Ramos (cell line): ENCODE data around the gene CNTNAP2.

Experiments
- in situ Hi-C: fragments of 300-500 bp; cut with MboI; formaldehyde crosslinking; loops from one replicate; pipeline ENCODE4 v1.14.3; 2022; ENCODE audit warnings: low sequenced_read_pairs; ENCODE audit not compliant: unreplicated experiment

CNTNAP2 gene

GRCh38 chr7:148162808-148163207 is 2046.2 kb downstream of the CNTNAP2 start:
- in situ Hi-C loops = no loop called here

- in situ Hi-C loops = no loop called here
These were observed 2046.6 kb downstream of the CNTNAP2 start for GRCh38 chr7:148163246-148163645.

DNA sequence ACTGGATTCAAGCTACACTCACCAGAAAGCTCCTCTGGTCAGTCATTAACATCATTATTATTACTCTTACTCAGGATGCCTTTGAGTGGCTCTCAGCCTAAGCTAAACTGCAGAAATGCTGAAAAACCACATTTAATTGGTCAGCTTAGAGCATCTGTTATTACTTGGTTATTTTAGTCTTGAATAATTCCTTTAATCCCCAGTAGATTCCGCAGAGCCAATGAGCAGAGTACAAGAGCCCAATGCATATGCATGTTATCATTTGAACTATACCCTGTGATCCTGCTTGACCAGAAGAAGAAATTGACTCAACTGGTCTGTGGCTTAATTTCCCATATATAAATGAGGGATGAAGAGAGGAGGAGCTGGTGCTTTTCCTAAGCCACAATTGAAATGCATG is 2056.3 kb downstream of the CNTNAP2 start:
- in situ Hi-C loops = no loop called here

DNA sequence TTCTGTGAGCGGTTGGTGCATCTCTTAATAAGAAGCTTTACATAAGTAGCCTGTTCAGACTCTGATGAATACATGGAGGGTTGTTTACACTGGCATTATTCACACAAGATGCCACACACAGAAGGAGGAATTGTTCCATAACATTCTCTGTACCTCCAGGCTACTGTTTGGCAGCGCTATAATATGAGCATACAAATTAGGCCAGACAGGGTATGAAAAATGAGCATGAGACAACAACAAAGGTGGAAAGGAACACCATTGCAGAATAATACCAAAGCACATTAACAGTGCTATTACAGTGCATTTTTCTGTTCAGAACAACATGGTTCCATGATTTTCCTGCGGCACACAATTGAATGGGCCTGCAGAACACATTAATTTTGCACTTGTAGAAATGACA is 2056.8 kb downstream of the CNTNAP2 start:
- in situ Hi-C loops = no loop called here

GRCh38 chr7:148174376-148174775 is 2057.8 kb downstream of the CNTNAP2 start:
- in situ Hi-C loops = no loop called here

- in situ Hi-C loops = no loop called here
These were observed 2058.9 kb downstream of the CNTNAP2 start for GRCh38 chr7:148175512-148175911.

- in situ Hi-C loops = no loop called here
These were observed 2061.4 kb downstream of the CNTNAP2 start for GRCh38 chr7:148177972-148178371.

GRCh38 chr7:148180075-148180474 is 2063.5 kb downstream of the CNTNAP2 start:
- in situ Hi-C loops = no loop called here

GRCh38 chr7:148182264-148182663 is 2065.7 kb downstream of the CNTNAP2 start:
- in situ Hi-C loops = no loop called here

- in situ Hi-C loops = no loop called here
These were observed 2068.4 kb downstream of the CNTNAP2 start for GRCh38 chr7:148185041-148185440.

GRCh38 chr7:148187471-148187870 is 2070.9 kb downstream of the CNTNAP2 start:
- in situ Hi-C loops = no loop called here

GRCh38 chr7:148191391-148192065 is 2074.9 kb downstream of the CNTNAP2 start:
- in situ Hi-C loops = no loop called here

GRCh38 chr7:148192491-148192890 is 2075.9 kb downstream of the CNTNAP2 start:
- in situ Hi-C loops = no loop called here

GRCh38 chr7:148201992-148202391 is 2085.4 kb downstream of the CNTNAP2 start:
- in situ Hi-C loops = no loop called here

DNA sequence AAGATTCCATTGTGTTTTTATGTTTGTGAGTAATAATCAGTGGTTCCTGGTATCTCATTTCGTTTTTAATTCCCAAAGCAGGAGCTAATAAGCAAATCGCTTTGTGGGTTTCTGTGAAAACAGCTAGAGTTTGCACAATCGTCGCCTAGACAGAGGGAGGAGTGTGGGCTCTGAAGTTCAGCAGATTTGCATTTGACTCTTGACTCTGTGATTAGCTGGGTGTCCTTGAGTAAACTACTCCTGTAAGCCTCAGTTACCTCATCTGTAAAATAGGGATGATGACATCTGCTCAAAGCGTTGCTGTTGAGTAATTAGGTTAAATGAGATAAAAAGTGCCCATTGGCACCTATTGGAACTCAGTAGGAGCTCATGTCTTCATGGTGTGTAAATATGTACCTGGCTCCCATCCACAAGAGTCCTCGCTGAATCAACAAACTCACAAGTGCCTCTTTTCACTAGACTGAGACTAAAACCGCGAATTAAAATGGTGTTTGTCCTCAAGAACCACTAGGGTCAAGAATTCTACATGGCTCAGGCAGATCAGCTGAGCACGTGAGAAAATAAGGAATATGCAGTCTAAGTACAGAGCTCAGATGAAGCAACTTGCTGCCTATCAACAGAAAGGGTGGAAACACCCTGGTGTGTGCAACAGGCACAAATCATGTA is 2088.2 kb downstream of the CNTNAP2 start:
- in situ Hi-C loops = no loop called here

GRCh38 chr7:148209643-148210190 is 2093.1 kb downstream of the CNTNAP2 start:
- in situ Hi-C loops = no loop called here

DNA sequence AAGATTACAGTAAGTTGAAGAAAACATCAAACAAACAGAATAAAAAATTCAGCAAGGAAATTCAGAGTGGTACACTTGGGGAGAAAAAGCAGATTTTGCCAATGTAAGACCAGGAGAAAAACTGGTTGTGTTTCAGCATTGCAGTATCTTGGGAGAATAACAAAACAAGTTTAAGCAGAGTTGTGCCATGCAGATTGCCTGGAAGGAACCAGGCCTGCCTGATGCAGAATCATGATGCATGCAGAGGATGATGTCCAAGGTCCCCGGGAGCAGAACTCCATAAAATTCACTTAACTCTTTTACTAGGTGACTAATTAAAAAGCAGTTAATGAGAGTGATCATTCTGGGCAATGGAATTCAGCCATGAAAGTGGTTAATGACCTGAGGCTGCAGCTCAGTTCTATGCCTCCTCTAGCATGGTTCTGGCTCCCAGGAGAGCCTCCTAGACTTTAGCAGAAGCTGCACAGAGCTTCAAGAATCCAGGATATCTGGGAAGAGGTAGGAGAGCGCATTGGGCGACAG is 2094.3 kb downstream of the CNTNAP2 start:
- in situ Hi-C loops = no loop called here

- in situ Hi-C loops = no loop called here
These were observed 2095.1 kb downstream of the CNTNAP2 start for GRCh38 chr7:148211740-148212151.

DNA sequence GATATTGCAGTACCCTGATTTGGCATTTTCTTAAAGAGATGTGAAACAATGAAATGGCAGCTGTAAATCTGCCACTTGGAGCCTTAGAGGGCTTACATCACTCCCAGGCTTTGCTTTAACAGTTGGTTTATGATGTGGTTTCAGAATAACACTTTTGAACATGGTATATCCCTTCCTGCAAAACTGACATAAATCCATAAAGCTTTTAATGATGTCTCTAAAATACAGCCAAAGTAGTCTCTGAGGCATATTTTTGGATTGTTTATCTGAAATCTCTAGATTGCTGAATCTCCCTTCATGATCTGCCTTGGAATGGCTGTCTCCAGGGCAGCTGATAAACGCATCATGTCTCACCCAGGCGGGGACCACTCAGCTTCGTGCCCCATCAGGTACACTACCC is 2096.1 kb downstream of the CNTNAP2 start:
- in situ Hi-C loops = no loop called here

- in situ Hi-C loops = no loop called here
These were observed 2097.5 kb downstream of the CNTNAP2 start for GRCh38 chr7:148214101-148214500.

- in situ Hi-C loops = no loop called here
These were observed 2102.0 kb downstream of the CNTNAP2 start for GRCh38 chr7:148218603-148219002.
